ENCODE results near the gene UCP3.

Gene UCP3, protein sequence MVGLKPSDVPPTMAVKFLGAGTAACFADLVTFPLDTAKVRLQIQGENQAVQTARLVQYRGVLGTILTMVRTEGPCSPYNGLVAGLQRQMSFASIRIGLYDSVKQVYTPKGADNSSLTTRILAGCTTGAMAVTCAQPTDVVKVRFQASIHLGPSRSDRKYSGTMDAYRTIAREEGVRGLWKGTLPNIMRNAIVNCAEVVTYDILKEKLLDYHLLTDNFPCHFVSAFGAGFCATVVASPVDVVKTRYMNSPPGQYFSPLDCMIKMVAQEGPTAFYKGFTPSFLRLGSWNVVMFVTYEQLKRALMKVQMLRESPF

DNA sequence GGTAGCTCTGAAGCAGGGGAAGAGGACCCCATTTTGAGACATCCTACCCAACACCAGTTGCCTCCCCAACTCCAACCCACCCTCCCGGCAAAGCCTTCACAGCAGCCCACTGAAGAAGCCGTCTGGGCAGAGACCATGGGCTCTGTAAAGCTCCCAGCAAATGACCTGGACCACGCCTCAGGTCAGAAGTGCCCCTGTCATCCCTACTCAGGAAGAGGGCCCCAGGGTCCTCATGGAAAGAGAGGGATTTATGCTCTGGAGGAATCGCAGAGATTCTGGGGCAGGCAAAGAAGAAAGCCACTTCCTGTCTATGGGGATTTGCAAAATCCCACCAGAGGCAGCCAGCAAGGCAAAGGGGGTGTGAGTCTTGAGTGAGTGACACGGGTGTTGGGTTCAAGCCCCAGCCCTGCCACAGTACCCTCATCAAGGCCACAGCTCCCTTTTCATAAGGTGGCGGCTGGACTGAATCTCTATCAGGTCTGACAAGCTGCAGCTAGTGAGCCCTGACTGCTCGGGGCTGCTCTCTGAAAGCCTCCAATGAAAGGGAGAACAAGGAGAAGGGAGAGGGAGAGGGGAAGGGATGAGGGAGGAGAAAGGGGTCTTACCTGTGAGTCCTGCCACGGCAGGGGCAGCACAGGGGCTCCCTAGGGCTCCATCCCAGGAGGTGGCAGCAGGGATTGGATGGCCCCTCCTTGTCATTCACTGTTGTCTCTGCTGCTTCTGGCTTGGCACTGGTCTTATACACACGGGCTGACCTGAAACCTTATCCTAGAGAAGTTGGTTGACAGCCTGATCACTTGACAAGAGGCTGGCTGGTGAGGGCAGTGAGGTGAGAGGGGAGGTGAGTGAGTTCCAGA, at the start of gene UCP3:
UCP3 (minus strand) TSS at position 713 of the 857 bp plus-strand sequence. CDS start 2,043 bp downstream, outside the sequence.
- FAIRE-seq = no peak

GRCh38 chr11:74057249-74058151, 48.6 kb upstream of the UCP3 start:
- no peak for FAIRE-seq

DNA sequence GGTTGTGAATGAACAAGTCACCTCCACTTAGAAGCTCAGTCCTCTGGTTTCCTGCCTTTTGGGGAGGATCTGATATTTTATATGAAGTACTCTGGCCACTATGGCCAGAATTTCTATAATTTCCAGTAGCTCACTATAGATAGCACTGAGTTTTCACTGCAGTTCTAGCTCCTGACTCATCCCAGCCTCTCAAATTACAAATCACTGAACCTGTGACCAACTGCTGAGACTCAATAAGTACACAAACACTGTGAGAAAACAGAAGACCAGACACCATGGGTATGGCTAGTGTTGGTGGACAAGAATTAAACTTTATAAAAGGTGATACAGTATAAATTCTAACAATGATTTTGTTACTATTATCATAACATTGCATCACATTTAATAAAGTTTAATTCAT, 47.1 kb upstream of the UCP3 start:
- FAIRE-seq = no peak

DNA sequence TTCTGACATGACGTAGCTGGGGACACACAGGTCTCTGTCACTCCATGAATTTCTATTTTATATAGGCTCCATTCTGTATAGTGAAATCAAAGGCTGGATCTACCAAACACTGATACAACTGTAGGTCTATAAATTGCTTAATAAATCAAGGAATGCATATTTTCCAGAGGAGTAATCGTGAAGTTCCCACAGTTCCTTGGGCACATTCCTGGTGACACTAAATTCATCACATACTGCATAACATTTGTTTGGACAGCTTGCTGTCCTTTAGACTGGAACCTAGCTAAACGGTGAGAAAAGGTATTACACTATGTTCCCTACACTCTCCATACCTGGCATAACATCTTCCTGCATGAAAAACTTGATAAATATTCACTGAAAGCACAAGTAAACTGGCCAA, 41.6 kb upstream of the UCP3 start:
- no peak for FAIRE-seq

GRCh38 chr11:74048993-74049392, 40.1 kb upstream of the UCP3 start:
- FAIRE-seq = no peak

DNA sequence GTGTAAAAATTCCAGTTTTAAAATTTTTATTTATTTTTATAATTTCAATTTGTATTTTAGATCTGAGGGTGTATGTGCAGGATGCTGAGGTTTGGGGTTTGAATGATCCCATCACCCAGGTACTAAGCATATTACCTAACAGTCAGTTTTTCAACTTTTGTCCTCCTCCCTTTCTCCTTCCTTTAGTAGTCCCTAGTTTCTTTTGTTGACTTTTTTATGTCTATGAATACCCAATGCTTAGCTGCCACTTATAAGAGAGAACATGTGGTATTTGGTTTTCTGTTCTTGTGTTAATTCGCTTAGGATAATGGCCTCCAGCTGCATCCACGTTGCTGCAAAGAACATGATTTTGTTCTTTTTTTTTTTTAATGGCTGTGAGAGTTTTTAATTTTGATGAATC, 35.7 kb upstream of the UCP3 start:
- FAIRE-seq = no peak

DNA sequence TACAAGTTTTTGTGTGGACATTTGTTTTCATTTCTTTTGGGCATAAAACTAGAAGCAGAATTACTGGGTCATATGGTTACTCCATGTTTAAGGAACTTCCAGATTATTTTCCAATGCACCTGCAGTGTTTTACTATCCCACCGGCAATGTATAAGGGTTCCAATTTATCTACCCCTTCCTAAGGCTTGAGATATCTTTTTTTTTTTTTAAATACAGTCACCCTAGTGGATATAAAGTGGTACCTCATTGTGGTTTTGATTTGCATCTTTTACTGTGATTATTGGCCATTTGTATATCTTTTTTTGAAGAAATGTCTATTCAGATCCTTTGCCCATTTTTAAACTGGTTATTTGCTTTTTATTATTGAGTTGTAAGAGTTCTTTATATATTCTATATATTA, 34.6 kb upstream of the UCP3 start:
- no peak for FAIRE-seq

GRCh38 chr11:74037309-74037708, 28.4 kb upstream of the UCP3 start:
- FAIRE-seq = no peak

DNA sequence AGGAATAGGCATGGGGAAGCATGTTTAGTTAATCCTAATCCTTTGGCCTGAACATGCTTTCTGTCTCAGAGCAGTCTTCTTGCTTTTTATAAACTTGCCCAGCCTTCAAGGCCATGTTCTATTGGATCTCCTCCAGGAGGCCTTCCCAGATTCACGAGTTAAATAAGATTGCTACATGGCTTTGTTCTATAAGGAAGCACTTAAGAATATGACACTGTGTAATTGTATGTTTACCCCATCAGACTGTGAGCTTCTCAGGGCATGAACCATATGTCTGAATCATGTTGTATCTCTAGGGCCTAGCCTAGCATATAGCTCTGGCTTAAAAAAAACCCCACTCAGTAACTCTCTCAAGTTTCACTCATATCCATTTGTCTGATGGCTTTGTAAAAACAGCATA, 26.4 kb upstream of the UCP3 start:
- FAIRE-seq = no peak

DNA sequence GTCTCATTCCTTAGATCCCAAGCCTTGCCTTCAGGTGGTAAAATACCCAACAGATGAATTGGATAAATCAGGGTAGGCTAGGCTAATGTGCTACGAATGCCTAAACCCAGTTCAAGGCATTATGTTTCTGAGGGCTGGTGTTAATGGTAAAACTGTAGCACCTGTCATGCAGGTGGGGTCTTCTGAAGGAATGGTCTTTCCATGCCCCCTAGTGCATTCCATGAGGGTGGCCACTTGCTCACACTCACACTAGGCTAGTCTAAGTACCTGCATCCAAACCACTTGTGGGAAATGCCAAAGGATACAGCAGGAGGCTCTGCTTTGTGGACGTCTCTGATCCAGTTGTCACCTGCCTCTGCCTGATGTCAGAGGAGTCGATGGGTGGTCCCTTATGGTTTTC, 24.2 kb upstream of the UCP3 start:
- no peak for FAIRE-seq

- FAIRE-seq = no peak
Observed at GRCh38 chr11:74030723-74031676, 22.1 kb upstream of the UCP3 start.

GRCh38 chr11:74025467-74026166, 16.7 kb upstream of the UCP3 start:
- FAIRE-seq = no peak

DNA sequence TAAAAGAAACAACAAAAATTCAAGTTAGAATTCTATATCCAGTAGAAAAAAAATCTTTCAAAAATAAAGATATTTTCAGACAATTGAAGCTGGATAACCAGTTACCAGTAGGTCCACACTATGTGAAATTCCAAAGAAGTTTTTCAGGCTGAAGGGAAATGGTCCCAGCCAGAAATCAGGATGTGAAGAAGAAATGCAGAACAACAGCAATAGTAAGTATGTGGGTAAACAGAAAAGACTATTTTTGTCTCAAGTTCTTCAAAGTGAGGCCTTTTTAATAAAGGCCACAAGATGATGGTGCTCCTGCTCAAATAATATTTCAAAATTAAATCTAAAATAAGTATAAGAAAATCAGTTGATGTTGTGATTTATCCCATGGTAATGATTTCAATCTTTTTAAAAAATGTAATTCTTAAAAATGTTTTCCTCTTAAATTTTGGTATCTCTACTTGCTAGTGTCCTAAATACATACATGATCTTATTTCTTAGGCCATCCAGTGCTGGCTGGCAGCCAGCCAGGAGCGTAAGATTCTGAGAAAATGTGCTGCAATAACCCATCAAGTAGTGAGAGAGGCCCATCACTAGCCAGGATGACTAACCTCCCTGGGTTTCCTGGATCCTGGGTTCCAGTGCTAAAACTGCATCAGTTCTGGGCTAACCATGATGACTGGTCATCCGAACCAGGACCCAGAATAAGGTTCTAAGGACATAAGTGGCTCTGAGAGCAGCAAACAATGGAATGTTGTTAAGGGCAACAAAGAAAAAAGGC, 15.6 kb upstream of the UCP3 start:
- FAIRE-seq = no peak

DNA sequence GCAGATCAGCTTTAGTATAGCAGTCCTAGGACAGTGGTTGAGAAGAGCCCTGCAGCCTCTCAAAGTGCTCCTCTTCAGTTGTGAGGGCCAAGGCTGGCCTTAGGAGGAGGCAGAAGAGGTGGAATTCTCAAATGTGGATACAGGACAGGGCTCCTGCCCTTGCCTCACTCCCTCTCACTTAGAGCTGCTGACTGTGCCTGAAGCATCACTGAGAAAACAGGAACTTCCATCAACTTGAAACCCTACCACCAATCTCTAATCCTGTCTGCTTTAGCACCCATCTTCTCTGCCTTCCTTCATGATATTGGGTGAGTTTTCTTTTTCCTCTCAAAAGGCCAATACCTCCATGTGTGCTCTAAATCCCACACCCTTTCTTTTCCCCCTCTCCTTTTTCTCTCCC, 14.4 kb upstream of the UCP3 start:
- FAIRE-seq = no peak

DNA sequence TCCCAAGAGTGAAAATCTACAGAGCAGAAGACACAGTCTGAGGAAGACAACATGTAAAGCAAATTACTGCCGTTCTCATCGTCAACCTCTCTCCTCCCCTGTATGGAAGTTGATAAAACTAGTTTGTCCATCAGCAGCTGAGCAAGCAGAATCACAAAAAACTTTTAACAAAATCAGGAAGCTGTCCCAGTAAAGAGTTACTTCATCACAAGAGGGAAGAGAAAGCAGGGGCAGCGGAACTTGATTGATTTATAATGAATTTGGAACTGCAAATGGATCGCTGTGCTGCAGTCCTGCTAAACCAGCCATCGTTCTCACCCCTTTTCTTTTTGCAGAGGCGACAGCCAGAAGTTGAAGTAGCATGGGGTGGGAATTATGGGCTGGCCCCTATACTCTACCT, 13.7 kb upstream of the UCP3 start:
- no peak for FAIRE-seq

DNA sequence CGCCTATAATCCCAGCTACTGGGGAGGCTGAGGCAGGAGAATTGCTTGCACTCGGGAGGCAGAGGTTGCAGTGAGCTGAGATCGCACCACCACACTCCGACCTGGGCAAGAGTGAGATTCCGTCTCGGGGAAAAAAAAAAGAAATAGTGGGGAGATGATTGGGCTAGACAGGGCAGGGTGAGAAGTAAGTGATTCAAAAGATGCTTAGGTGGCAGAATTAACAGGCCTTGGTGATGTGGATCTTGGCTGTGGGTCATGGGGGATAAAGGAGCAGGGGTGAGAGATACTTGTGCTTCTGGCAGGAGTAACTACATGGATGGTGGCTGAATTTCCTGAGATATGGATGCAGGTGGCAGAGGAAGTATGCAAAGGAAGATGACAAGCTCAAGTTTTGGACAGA, 13.1 kb upstream of the UCP3 start:
- no peak for FAIRE-seq

DNA sequence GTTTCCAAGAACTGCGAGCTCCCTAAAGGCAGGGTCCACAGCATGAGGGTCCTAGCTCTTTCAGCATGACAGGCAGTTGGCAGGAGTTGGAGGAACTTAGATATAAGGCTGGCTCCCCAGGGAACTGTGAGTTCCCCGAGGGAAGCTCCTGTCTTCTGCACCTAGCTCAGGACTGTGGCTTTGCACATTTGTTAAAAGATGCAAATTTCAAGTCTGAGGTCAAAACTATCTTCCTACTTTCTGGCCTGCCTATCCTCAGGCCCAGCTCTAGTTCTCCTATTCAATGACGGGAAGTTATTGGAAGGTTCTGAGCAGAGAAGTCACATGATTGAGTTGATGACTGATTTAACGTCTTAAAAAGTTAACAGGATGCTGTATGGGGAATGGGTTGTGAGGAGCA, 11.7 kb upstream of the UCP3 start:
- FAIRE-seq = no peak

GRCh38 chr11:74019860-74020259, 11.0 kb upstream of the UCP3 start:
- no peak for FAIRE-seq

DNA sequence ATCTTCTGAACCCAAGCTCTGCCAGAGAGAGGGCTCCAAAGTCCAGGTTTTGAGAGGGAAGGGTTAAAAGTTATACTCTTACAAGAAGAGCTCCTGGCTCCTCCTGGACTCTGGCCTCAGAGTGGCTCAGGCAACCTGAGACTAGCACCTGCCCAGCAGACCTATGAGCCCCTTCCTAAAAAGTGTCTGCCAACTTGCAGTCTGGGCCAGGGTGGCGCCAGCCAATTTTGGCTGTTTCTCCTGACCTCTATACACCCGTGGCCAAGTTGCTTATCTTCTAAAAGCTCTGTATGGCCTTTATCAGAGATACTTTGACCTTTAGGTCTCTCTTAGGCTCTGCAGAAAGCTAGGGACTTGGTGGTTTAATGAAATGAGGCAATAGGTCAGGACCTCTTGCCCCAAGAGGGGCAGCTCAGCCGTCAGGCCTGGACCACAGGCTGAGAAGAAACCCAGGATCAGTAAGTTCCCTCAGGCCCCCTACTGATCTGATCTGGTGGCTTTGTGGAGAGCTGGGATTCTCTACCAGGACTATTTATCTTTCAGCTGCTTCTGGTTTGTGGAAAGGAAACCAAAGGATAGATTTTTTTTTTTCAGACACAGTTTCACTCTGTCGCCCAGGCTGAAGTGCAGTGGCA, 10.3 kb upstream of the UCP3 start:
- no peak for FAIRE-seq
